Measurements from ENCODE around the gene FBXL4.

DNA sequence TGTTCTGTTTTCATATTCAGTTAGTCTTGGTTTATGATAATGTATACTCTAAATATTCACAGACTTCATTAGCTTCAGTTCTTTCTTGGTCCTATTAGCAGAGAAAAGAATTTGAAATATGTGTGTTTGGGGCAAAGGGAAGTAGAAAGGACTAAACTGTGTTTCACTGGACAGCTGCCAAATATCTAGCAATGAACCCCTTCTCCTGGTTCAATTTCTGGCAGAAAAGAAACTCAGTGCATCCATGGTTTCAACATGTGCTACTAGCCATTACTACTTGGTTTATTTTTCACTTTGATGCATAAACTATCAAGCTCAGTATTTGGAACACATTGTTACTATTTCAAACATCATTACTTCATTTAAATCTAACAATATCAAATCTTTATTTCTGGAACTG is 43.6 kb downstream of the FBXL4 start:
- no peak for TF ChIP-seq POLR2A (IDR thresholded peaks at IDR 0.05)
- TF ChIP-seq, protein P1, sequence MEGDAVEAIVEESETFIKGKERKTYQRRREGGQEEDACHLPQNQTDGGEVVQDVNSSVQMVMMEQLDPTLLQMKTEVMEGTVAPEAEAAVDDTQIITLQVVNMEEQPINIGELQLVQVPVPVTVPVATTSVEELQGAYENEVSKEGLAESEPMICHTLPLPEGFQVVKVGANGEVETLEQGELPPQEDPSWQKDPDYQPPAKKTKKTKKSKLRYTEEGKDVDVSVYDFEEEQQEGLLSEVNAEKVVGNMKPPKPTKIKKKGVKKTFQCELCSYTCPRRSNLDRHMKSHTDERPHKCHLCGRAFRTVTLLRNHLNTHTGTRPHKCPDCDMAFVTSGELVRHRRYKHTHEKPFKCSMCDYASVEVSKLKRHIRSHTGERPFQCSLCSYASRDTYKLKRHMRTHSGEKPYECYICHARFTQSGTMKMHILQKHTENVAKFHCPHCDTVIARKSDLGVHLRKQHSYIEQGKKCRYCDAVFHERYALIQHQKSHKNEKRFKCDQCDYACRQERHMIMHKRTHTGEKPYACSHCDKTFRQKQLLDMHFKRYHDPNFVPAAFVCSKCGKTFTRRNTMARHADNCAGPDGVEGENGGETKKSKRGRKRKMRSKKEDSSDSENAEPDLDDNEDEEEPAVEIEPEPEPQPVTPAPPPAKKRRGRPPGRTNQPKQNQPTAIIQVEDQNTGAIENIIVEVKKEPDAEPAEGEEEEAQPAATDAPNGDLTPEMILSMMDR (IDR thresholded peaks at IDR 0.05): no peak

Data from lower leg skin (tissue), 3 donors.